BLaER1 (cell line): ENCODE data around the gene HABP4.

Experiments
- H3K27ac ChIP-seq: shearing (Covaris generic); formaldehyde crosslinking; 2 replicates; pipeline ENCODE4 v1.8.1; 2022
- H3K27me3 ChIP-seq: shearing (Covaris generic); formaldehyde crosslinking; 2 replicates; pipeline ENCODE4 v1.8.1; 2022
- H3K36me3 ChIP-seq: shearing (Covaris generic); formaldehyde crosslinking; 2 replicates; pipeline ENCODE4 v1.8.1; 2022
- H3K4me1 ChIP-seq: shearing (Covaris generic); formaldehyde crosslinking; 2 replicates; pipeline ENCODE4 v1.8.1; 2022
- H3K4me2 ChIP-seq: shearing (Covaris generic); formaldehyde crosslinking; 2 replicates; pipeline ENCODE4 v1.8.1; 2022
- H3K4me3 ChIP-seq: shearing (Covaris generic); formaldehyde crosslinking; 2 replicates; pipeline ENCODE4 v1.8.1; 2022
- H3K9ac ChIP-seq: shearing (Covaris generic); formaldehyde crosslinking; 2 replicates; pipeline ENCODE4 v1.8.1; 2022
- H3K9me3 ChIP-seq: shearing (Covaris generic); formaldehyde crosslinking; 2 replicates; pipeline ENCODE4 v1.8.1; 2022
- H4K20me1 ChIP-seq: shearing (Covaris generic); formaldehyde crosslinking; 2 replicates; pipeline ENCODE4 v1.8.1; 2022
- Cebpa-rat ChIP-seq: shearing (Covaris generic); IDR thresholded peaks from 2 replicates; pipeline ENCODE4 v1.8.1; 2022

HABP4 gene

GRCh38 chr9:96467784-96468183, 17.8 kb downstream of the HABP4 start:
- no peak overlapping the region for H3K27ac ChIP-seq
- H3K9ac ChIP-seq: no peak overlapping the region
- H3K4me3 ChIP-seq: no peak overlapping the region
- H3K4me2 ChIP-seq: no peak overlapping the region
- H3K36me3 ChIP-seq: 0 out of 2 replicates have a peak, but pooled peaks cover 6% of the 10 kb centered on the region
- no peaks in the 10 kb centered on the region for H3K4me1 ChIP-seq
- H4K20me1 ChIP-seq: no peaks in the 10 kb centered on the region
- no peaks in the 10 kb centered on the region for H3K9me3 ChIP-seq
- TF ChIP-seq Cebpa-rat: no peak
- no peaks in the 10 kb centered on the region for H3K27me3 ChIP-seq

- H3K4me2 ChIP-seq: no peak overlapping the region
- H4K20me1 ChIP-seq: no peaks in the 10 kb centered on the region
- TF ChIP-seq Cebpa-rat: no peak
- no peaks in the 10 kb centered on the region for H3K4me1 ChIP-seq
- no peaks in the 10 kb centered on the region for H3K27me3 ChIP-seq
- H3K4me3 ChIP-seq: no peak overlapping the region
- no peak overlapping the region for H3K27ac ChIP-seq
- no peak overlapping the region for H3K9ac ChIP-seq
- no peaks in the 10 kb centered on the region for H3K9me3 ChIP-seq
- peaks cover 7% of the 10 kb centered on the region; the same call in 1 of the 2 replicates for H3K36me3 ChIP-seq
Measured at GRCh38 chr9:96476013-96476412, 26.0 kb downstream of the HABP4 start.

GRCh38 chr9:96476591-96476990, 26.6 kb downstream of the HABP4 start:
- H3K9ac ChIP-seq: no peak overlapping the region
- no peaks in the 10 kb centered on the region for H3K4me1 ChIP-seq
- peaks cover 4% of the 10 kb centered on the region; the same call in 1 of the 2 replicates for H3K36me3 ChIP-seq
- no peaks in the 10 kb centered on the region for H3K27me3 ChIP-seq
- no peak overlapping the region for H3K27ac ChIP-seq
- no peak overlapping the region for H3K4me3 ChIP-seq
- no peaks in the 10 kb centered on the region for H4K20me1 ChIP-seq
- H3K9me3 ChIP-seq: no peaks in the 10 kb centered on the region
- no peak for TF ChIP-seq Cebpa-rat
- H3K4me2 ChIP-seq: no peak overlapping the region

- no peaks in the 10 kb centered on the region for H3K9me3 ChIP-seq
- TF ChIP-seq Cebpa-rat: no peak
- H4K20me1 ChIP-seq: no peaks in the 10 kb centered on the region
- no peaks in the 10 kb centered on the region for H3K4me1 ChIP-seq
- no peak overlapping the region for H3K4me2 ChIP-seq
- H3K9ac ChIP-seq: no peak overlapping the region
- no peak overlapping the region for H3K27ac ChIP-seq
- no peaks in the 10 kb centered on the region for H3K27me3 ChIP-seq
- no peaks in the 10 kb centered on the region for H3K36me3 ChIP-seq
- no peak overlapping the region for H3K4me3 ChIP-seq
Measured at GRCh38 chr9:96478829-96479371, 28.9 kb downstream of the HABP4 start.

GRCh38 chr9:96480736-96481135, 30.8 kb downstream of the HABP4 start:
- H3K4me1 ChIP-seq: no peaks in the 10 kb centered on the region

GRCh38 chr9:96482476-96482875, 32.5 kb downstream of the HABP4 start:
- Histone ChIP-seq H3K36me3 (peaks cover 9% of the 10 kb centered on the region), H3K27me3 (no peaks in the 10 kb centered on the region), H3K4me1 (no peaks in the 10 kb centered on the region), H4K20me1 (no peaks in the 10 kb centered on the region), H3K9ac (no peak overlapping the region), H3K4me3 (no peak overlapping the region), H3K4me2 (no peak overlapping the region), H3K9me3 (no peaks in the 10 kb centered on the region), H3K27ac (no peak overlapping the region)
- no peak for TF ChIP-seq Cebpa-rat

More at GRCh38 chr9:96480736-96481135, 30.8 kb downstream of the HABP4 start:
- H3K4me3 ChIP-seq: no peak overlapping the region
- H3K36me3 ChIP-seq: peaks cover 7% of the 10 kb centered on the region
- no peak for TF ChIP-seq Cebpa-rat
- H3K9ac ChIP-seq: no peak overlapping the region
- H4K20me1 ChIP-seq: no peaks in the 10 kb centered on the region
- no peak overlapping the region for H3K4me2 ChIP-seq
- H3K9me3 ChIP-seq: no peaks in the 10 kb centered on the region
- H3K27ac ChIP-seq: no peak overlapping the region
- H3K27me3 ChIP-seq: no peaks in the 10 kb centered on the region

- Histone ChIP-seq H3K36me3 (peaks cover 11% of the 10 kb centered on the region), H3K27me3 (no peaks in the 10 kb centered on the region), H3K4me1 (no peaks in the 10 kb centered on the region), H3K4me3 (no peak overlapping the region), H3K4me2 (no peak overlapping the region), H4K20me1 (no peaks in the 10 kb centered on the region), H3K27ac (no peak overlapping the region), H3K9ac (no peak overlapping the region), H3K9me3 (no peaks in the 10 kb centered on the region)
- no peak for TF ChIP-seq Cebpa-rat
Measured at GRCh38 chr9:96483197-96483596, 33.2 kb downstream of the HABP4 start.

GRCh38 chr9:96483733-96484390, 33.9 kb downstream of the HABP4 start:
- Histone ChIP-seq H4K20me1 (no peaks in the 10 kb centered on the region), H3K27me3 (no peaks in the 10 kb centered on the region), H3K9ac (no peak overlapping the region), H3K36me3 (peaks cover 18% of the 10 kb centered on the region), H3K4me1 (no peaks in the 10 kb centered on the region), H3K9me3 (no peaks in the 10 kb centered on the region), H3K27ac (no peak overlapping the region), H3K4me2 (no peak overlapping the region), H3K4me3 (no peak overlapping the region)
- TF ChIP-seq Cebpa-rat: no peak

GRCh38 chr9:96484521-96484931, 34.6 kb downstream of the HABP4 start:
- H3K36me3 ChIP-seq: peaks cover 21% of the 10 kb centered on the region
- H3K4me1 ChIP-seq: no peaks in the 10 kb centered on the region
- H3K4me2 ChIP-seq: no peak overlapping the region
- TF ChIP-seq Cebpa-rat: no peak
- no peaks in the 10 kb centered on the region for H3K27me3 ChIP-seq
- H3K9ac ChIP-seq: no peak overlapping the region
- no peaks in the 10 kb centered on the region for H3K9me3 ChIP-seq
- no peak overlapping the region for H3K4me3 ChIP-seq
- H4K20me1 ChIP-seq: no peaks in the 10 kb centered on the region
- H3K27ac ChIP-seq: no peak overlapping the region

GRCh38 chr9:96485280-96485679, 35.3 kb downstream of the HABP4 start:
- TF ChIP-seq Cebpa-rat: no peak
- Histone ChIP-seq H3K9ac (no peak overlapping the region), H3K9me3 (no peaks in the 10 kb centered on the region), H4K20me1 (no peaks in the 10 kb centered on the region), H3K27me3 (no peaks in the 10 kb centered on the region), H3K4me2 (no peak overlapping the region), H3K27ac (no peak overlapping the region), H3K4me1 (no peaks in the 10 kb centered on the region), H3K36me3 (peaks cover 29% of the 10 kb centered on the region), H3K4me3 (no peak overlapping the region)
